NCI-H1092 treated with DMSO at 0.1 percent for 48 hours (cell line): ENCODE results near the gene GRIN1.
A peak's percentile ranks its signal among the peaks of the same experiment; 100 is the strongest.

Experiments used
- DNase-seq: peaks from one replicate; lab custom pipeline; 2025; lab: John Stamatoyannopoulos, UW

GRIN1 gene

DNA sequence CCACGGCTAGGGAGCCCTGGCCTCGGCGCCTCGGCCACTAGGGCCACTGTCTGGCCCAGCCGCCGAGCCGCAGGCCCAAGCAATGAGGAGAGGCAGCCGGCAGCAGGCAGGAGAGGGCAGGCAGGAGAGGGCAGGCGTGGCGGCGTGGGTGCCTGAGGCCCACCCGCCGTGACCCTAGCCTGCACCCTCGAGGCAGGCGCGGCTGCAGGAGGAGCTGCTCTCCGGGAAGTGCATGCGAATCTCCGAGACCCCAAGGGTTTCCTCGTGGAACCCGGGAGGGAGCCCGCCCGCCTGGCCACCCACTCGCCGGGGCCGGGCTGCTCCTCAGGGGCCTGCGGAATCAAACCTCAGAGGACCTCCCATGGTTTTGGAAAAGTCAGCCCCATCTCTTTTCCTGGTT is 9.3 kb downstream of the GRIN1 start:
- DNase-seq, result no peak

DNA sequence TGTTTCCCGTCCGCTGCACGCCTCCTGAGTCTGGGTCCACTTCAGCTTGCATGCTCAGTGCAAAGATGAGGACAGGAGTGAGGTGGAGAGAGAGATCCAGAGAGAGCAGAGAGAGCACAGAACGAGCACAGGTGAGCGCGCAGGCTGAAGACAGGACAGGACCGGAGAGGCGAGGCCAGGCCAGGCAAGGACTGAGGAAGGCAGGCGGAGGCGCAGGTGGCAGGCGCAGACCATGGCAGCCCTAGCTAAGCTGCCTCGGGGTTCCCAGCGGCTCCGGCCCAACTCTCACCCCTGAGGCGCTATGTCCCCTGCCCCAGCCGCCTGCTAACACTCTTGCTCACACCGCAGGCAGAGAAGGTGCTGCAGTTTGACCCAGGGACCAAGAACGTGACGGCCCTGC is 9.7 kb downstream of the GRIN1 start:
- DNase-seq, result no peak

DNA sequence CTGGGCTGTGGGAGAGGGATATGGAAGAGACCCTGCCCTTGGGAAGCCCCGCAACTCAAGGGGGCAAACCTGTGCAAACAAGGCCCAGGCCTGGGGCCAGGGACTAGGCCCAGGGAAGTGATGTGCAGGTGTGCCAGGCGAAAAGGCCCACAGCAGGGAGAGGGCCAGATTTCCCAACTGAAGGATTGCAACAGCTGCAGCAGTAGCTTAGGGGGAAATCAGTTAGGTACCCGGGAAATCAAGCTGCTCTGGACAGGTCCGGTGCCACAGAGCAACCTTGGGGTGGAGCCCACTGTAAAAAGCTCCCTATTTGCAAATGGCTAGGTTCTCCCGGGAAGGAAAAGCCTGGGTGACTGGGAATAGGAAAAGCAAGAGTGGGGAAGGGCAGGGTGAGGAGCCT is 10.4 kb downstream of the GRIN1 start:
- DNase-seq, result no peak

DNA sequence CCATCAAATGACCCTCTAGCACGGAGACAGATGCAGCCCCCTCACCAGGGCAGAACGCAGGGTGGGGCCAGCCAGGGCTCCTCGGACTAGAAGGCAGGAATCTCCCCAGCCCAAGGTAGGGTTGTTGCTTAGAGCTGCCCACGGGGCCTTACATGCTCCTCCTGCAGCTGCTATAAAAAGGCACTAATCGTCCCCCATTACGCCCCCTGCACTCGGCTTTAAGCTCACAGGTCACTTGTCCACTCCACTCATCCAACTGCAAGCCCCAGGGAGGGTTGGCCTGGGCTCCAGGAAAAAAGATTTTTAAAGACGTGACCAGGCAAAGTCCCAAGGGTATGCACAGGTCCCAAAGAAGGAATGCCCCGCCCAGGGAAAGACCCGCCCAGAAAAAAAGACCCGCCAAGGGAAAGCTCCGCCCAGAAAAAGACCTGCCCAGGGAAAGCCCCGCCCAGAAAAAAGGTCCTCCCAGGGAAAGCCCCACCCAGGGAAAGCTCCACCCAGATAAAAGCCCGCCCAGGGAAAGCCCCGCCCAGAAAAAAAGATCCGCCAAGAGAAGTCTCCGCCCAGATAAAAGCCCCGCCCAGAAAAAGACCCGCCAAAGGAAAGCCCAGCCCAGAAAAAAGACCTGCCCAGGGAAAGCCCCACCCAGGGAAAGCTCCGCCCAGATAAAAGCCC is 11.1 kb downstream of the GRIN1 start:
- DNase-seq, result no peak

DNA sequence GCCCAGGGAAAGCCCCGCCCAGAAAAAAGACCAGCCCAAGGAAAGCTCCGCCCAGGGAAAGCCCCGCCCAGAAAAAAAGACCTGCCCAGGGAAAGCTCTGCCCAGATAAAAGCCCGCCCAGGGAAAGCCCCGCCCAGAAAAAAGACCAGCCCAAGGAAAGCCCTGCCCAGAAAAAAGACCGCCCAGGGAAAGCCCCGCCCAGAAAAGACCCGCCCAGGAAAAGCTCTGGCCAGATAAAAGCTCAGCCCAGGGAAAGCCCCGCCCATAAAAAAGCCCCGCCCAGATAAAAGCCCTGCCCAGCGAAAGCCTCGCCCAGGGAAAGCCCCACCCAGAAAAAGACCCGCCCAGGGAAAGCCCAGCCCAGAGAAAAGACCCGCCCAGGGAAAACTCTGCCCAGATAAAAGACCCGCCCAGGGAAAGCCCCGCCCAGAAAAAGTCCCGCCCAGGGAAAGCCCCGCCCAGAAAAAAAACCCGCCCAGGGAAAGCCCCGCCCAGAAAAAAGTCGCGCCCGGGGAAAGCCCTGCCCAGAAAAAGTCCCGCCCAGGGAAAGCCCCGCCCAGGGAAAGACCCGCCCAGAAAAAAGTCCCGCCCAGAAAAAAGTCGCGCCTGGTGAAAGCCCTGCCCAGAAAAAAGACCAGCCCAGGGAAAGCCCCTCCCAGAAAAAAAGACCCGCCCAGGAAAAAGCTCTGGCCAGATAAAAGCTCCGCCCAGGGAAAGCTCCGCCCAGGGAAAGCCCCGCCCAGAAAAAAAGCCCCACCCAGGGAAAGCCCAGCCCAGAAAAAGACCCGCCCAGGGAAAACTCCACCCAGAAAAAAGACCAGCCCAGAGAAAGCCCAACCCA is 11.9 kb downstream of the GRIN1 start:
- DNase-seq, result no peak

DNA sequence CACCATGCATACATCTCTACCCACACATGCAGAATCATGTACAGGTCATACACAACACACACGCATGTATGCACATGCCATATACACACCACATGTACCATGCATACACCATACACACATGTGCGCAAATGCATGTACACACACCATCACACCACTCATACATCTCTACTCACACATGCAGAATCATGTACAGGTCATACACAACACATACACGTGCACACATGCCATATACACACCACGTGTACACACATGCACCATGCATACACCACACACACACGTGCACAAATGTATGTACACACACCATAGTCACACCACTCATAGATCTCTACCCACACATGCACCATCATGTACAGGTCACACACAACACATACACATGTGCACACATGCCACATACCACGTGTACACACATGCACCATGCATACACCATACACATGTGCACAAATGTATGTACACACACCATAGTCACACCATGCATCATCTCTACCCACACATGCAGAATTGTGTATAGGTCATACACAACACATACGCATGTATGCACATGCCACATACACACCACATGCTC is 14.0 kb downstream of the GRIN1 start:
- no peak for DNase-seq

DNA sequence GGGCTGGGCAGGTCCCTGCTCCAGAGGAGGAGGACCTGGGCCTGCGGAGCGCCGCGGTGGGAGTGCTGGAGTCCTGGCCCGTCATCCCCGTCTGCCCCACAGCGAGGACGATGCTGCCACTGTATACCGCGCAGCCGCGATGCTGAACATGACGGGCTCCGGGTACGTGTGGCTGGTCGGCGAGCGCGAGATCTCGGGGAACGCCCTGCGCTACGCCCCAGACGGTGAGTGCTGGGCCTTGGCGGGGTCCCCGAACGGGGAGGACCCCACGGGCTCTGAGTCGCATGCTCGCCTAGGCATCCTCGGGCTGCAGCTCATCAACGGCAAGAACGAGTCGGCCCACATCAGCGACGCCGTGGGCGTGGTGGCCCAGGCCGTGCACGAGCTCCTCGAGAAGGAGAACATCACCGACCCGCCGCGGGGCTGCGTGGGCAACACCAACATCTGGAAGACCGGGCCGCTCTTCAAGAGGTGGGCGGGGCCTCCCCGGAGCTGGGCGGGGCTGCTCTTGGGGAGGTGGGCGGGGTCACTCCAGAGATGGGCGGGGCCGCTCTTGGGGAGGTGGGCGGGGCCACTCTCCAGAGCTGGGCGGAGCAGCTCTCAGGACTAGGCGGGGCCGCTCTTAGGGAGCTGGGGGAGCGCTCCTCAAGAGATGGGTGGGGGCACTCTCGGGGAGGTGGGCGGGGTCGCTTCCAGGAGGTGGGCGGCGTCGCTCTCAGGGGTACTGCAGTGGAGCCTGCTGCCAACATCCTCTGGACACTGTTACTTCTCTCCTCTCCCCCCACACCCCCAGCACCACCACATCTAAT is 17.8 kb downstream of the GRIN1 start:
- no peak for DNase-seq

DNA sequence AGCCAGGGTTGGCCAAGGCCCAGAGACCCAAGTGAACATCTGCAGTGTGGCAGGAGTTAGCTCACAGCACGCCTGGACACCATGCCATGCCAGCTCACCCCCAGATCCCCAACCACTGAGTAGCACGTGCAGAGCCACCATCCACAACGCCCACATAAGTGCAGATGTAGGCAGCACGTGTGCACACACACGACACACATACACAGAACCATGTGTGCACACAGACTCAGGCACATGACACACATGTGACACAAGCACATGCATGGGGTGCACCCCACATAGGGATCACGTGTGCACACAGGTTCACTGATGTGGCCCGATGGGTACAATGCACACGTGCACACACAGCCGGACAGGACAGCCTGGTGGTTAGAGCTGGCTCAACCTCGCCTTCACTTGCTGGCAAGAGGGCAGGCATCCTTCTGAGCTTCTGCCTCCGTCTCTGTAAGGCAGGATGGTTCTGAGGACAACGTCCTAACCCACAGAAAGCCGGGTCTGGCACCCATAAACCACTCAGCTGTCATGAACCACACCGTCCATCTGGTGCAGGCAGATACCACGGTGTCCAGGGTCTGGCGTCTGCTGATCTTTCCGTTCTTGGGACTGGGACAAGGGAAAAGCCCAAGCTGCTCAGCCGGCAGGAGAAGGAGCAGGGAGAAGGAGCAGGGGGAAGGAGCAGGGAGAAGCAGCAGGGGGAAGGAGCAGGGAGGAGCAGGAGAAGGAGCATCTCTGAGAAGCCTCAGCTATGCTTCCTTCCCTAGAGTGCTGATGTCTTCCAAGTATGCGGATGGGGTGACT is 18.9 kb downstream of the GRIN1 start:
- DNase-seq, result no peak

DNA sequence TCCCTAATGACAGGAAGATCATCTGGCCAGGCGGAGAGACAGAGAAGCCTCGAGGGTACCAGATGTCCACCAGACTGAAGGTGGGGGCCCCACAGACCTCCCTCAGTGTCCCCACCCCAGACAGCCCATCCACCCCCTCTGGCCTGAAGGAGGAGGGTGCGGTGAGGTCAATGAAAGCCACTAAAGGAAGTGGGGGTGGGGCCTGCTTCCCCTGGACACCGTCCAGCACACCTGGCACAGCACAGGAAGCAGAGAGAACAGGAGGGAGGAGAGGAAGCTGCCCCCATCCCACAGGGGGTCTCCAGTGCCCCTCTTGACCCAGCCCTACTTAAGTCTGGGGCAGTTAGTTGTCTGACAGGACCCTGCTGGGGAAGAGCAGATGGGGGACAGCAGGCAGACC is 19.7 kb downstream of the GRIN1 start:
- DNase-seq, result no peak

DNA sequence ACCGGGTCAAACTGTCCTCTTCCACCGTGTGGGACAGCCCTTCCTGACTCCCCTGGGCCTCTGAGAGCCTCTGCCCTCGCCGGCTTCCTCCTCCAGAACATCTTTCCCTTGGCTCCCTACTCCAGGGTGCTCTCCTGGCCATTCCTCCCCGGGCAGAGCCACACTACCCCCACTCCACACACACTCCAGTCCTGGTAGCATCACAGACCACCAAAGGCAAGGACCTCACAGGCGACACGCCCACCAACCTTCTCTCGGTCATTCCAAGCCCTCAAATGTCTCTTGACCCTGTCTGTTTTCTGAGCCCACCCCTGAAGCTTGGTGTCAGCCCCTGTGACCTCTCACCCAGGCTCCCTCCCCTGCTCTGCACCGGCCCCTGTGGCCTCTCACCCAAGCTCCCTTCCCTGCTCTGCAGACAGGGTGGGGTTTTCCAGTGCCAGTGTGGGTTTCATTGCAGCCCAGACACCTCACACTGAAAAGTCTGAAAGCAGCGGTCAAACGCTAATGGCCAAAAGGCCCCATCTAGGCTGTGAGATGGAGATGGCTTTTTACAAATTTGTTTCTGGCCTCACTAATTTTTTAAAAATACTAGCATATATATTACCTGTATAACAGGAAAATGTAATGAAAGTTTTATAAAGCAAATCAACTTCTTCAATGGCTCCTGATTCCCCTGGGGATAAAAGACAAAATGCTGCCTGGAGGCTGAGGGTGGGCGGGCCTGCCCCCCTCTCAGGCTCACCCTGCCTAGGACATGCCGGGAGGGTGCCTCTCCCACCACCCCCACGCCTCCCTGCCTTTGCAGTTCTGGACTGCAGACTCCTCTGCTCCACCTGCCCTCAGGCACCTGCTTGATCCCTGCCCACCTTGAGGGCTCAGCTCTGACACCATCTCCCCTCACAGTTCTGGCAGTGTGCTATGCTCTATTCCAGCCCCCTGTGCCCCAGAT is 20.4 kb downstream of the GRIN1 start:
- DNase-seq, result no peak

DNA sequence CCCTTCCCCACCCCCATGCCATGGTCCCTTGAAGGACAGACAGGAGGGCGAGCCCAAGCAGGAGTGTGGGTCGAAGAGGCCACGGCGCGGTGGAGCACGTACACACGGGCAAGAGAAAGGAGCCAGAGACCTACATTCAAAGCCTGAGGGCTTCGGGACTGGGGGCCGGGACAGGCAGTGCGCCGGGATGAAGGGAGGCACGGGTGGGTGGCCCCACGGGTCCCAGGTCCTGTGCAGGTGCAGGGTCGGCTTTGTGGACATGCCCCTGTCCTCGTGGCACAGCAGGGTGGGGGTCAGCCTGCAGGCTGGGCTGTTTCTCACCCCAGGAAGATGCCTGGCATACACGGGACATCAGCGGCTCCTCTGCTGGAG is 21.1 kb downstream of the GRIN1 start:
- no peak for DNase-seq

DNA sequence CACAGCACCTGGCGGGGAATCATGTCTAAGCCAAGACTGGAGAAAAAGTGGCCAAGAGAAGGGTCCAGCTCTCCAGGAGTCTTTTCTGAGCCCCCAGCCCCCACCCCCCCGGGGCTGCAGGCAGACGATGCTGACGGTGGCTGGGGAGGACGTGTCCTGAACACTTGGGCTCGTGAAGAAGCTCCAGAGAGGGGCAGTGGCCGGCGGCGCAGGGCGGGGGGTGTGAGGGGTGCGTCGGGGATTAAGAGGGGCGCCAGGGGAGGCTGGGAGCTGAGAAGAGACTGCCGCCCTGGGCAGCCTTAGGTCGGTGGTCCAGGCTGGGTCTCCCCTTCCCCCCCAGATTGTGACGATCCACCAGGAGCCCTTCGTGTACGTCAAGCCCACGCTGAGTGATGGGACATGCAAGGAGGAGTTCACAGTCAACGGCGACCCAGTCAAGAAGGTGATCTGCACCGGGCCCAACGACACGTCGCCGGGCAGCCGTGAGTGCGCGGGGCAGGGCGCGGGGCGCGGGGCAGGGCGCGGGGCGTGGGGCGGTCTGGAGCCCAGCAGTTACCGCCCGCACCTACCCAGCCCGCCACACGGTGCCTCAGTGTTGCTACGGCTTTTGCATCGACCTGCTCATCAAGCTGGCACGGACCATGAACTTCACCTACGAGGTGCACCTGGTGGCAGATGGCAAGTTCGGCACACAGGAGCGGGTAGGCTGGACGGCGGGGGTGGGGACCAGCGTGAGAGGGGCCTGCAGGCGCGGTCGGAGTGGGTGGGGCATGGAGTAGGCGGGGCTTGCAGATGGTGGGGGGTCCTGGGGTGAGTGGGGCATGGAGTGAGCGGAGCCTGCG is 22.0 kb downstream of the GRIN1 start:
- DNase-seq, result no peak

DNA sequence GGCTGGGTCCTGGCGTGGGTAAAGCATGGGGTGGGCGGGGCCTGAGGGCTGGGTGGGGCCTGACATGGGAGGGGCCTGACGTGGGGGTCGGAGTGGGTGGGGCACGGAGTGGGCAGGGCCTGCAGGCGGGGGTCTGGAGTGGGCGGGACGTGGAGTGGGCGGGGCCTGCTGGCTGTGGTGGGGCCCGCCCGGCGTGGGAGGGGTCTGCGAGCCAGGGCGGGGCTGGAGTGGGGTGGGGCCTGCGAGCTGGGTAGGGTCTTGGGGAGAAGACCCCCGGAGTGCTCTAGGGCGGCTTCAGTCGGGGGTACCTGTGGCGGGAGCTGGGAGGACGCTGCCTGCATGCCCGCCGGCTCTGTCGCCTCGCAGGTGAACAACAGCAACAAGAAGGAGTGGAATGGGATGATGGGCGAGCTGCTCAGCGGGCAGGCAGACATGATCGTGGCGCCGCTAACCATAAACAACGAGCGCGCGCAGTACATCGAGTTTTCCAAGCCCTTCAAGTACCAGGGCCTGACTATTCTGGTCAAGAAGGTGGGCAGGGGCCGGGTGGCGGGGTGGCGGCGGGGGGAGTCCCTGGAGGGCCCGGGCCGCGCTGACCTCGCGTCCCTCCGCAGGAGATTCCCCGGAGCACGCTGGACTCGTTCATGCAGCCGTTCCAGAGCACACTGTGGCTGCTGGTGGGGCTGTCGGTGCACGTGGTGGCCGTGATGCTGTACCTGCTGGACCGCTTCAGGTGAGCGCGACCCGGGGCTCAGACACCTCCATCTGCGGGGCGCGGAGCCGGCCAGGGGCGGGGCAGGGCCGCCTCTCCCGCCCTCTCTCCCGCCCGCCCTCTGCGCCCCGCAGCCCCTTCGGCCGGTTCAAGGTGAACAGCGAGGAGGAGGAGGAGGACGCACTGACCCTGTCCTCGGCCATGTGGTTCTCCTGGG is 22.9 kb downstream of the GRIN1 start:
- no peak for DNase-seq

DNA sequence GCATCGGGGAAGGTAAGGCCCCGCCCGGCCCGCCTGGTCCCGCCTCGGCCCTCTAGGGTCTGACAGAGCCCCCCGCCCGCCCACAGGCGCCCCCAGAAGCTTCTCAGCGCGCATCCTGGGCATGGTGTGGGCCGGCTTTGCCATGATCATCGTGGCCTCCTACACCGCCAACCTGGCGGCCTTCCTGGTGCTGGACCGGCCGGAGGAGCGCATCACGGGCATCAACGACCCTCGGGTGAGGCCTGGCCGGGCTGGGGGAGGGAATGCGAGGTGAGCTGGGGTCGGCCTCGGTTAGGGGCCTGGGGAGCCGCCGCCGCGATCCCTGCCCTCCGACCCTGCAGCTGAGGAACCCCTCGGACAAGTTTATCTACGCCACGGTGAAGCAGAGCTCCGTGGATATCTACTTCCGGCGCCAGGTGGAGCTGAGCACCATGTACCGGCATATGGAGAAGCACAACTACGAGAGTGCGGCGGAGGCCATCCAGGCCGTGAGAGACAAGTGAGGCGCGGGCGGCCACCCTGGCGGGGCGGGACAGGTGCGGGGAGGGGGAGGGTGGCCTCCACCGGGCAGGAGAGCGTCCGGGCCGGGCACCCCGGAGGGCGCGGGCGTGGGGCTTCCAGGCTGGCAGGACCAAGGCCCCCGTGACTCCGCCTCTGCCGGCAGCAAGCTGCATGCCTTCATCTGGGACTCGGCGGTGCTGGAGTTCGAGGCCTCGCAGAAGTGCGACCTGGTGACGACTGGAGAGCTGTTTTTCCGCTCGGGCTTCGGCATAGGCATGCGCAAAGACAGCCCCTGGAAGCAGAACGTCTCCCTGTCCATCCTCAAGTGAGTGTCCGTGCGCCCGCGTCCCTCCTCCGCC is 23.8 kb downstream of the GRIN1 start:
- peak; percentile 10 for DNase-seq

DNA sequence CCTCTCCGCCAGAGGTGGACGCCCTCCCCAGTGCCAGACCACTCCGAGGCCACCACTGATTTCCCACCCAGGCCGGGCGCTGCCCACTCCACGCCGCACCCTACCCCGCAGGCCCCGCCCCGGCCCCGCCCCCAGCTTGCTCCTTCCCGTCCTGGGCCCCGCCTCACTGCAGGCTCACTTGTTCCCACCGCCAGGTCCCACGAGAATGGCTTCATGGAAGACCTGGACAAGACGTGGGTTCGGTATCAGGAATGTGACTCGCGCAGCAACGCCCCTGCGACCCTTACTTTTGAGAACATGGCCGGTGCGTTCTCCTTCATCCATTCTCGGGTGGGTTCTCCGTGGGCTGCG is 24.4 kb downstream of the GRIN1 start:
- no peak for DNase-seq

DNA sequence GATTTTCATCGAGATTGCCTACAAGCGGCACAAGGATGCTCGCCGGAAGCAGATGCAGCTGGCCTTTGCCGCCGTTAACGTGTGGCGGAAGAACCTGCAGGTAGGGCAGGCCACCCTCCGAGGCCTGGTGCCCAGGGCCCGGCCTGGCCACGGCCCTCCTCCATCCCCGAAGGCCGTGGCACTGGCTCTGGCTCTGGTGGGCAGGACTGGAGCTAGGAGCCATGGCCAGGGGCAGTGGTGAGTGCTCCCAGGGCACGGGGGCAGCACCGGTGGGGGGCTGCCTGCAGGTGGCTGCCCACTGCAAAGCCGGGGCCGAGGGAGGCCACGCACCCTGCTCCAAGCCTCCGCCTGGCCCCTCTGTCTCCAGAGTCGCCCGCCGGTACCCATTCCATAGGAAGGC is 24.9 kb downstream of the GRIN1 start:
- DNase-seq, result no peak

DNA sequence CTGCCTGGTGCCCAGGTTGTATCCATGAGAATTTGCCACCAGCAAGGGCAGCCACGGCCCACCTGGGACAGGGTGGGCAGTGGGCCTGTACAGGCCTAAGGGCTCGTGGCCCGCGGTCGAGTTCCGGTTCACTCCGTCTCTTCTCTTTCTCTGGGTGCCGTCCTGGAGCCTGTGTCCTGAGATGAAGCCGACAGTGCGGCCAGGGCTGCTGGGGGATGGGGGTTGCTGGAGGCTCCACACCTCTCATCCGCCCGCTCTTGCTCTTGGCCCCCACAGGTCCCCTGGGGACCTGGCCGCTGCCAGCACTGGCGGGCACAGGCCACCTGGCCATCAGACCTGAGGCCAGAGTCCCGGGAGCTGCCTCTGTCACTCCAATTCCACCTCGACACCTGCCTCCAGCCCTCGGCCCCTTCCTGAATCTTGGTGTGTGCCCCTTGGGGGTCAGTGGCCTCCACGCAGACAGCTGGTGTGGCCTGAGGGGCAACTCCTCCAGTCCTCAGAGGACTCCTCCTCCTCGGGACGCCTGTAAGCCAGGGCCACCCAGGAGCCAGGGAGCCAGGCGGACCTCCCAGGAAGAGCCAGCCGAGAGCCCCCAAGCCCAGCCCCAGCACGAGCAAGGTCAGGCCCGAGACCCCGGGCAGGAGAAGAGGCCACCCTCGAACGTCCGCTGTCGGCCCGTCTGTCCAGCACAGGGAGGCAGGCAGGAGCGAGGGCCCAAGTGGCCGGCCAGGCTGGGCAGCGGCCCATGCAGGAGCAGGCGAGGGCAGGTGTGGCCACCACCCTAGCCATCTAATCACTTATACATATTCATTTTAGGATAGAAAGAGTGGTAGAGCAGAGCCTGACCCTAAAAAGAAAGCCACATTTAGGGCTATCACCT is 25.7 kb downstream of the GRIN1 start:
- DNase-seq, result no peak
